NB4 (cell line): Measurements from ENCODE around the gene SHTN1.

Experiments used
- DNase-seq: peaks from one replicate; pipeline ENCODE4 v3.0.0; 2010; ENCODE audit warnings: low read depth
- H3K4me3 ChIP-seq: one replicate; pipeline ENCODE4 v1.5.1; 2011; ENCODE audit warnings: mild to moderate bottlenecking, low read depth, low read length, moderate library complexity
- MYC ChIP-seq: IDR thresholded peaks from 2 replicates; pipeline ENCODE4 v1.6.1; 2011; ENCODE audit warnings: low read depth, low read length
- POLR2A ChIP-seq: IDR thresholded peaks from 2 replicates; pipeline ENCODE4 v1.6.1; 2011; ENCODE audit warnings: mild to moderate bottlenecking; ENCODE audit not compliant: insufficient read length; ENCODE audit errors: extremely low read depth
- TF ChIP-seq, protein P1 (sequence below): IDR thresholded peaks from one replicate; pipeline ENCODE4 v1.5.1; 2012; ENCODE audit warnings: low read depth, low read length
- TF ChIP-seq, protein P2 (sequence below): IDR thresholded peaks from 2 replicates; pipeline ENCODE4 v1.6.1; 2011; ENCODE audit warnings: low read depth, low read length

Gene SHTN1

DNA sequence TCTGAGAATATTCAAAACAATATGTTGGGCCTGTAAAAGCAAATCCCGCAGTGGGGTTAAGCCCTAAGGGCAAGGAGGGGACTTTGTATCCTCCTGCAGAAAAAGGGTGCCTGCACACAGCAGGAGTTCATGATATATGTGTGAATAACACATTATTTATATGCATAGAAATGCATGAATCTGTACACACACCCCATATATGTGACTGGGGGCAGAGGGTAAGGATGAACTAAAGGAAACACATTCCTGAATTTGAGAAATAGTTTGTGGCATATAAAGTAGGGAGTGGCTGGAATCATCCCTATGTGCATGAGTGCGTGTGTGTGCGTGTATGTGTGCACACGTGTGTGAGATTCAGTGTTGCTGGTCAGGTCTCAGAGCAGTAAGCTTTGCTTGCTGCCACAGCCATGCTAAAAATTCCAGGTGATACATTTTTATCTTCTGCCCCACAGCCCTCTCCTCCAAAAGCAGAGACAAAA is 136.8 kb downstream of the SHTN1 start:
- no peak for TF ChIP-seq MYC
- TF ChIP-seq POLR2A, result no peak
- TF ChIP-seq, protein P1, sequence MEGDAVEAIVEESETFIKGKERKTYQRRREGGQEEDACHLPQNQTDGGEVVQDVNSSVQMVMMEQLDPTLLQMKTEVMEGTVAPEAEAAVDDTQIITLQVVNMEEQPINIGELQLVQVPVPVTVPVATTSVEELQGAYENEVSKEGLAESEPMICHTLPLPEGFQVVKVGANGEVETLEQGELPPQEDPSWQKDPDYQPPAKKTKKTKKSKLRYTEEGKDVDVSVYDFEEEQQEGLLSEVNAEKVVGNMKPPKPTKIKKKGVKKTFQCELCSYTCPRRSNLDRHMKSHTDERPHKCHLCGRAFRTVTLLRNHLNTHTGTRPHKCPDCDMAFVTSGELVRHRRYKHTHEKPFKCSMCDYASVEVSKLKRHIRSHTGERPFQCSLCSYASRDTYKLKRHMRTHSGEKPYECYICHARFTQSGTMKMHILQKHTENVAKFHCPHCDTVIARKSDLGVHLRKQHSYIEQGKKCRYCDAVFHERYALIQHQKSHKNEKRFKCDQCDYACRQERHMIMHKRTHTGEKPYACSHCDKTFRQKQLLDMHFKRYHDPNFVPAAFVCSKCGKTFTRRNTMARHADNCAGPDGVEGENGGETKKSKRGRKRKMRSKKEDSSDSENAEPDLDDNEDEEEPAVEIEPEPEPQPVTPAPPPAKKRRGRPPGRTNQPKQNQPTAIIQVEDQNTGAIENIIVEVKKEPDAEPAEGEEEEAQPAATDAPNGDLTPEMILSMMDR, result no peak
- TF ChIP-seq, protein P2, sequence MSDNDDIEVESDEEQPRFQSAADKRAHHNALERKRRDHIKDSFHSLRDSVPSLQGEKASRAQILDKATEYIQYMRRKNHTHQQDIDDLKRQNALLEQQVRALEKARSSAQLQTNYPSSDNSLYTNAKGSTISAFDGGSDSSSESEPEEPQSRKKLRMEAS, result no peak
- no peak for DNase-seq

DNA sequence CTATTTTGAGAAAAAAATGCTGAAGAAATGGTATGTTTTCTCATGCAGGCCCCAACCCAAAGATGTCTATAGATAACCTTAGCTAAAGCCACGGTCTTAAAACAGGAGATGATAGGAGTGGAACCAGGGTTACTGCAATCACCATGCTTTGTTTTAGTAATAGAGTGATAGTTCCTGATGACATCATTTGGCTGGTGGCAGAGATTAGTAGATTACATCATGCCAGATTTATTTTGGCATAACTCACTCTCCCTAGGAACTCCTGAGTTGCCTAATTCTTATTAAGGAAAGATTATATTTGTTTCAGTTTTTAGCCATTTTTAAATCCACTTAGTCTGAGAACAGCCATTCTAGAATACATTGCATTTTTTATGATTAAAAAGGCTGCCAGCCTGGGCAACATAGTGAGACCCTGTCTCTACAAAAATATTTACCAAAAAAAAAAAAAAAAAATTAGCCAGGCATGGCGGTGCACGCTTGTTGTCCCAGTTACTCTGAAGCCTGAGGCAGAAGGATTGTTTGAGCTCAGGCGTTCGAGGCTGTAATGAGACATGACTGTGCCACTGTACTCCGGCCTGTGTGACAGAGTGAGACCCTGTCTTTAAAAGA is 137.9 kb downstream of the SHTN1 start:
- TF ChIP-seq, protein P2, result no peak
- TF ChIP-seq MYC, result no peak
- TF ChIP-seq, protein P1, result no peak
- no peak for TF ChIP-seq POLR2A
- DNase-seq, result no peak
- H3K4me3 ChIP-seq, result no peak overlapping the region

More for the DNA sequence above, 136.8 kb downstream of the SHTN1 start:
- no peak overlapping the region for H3K4me3 ChIP-seq

DNA sequence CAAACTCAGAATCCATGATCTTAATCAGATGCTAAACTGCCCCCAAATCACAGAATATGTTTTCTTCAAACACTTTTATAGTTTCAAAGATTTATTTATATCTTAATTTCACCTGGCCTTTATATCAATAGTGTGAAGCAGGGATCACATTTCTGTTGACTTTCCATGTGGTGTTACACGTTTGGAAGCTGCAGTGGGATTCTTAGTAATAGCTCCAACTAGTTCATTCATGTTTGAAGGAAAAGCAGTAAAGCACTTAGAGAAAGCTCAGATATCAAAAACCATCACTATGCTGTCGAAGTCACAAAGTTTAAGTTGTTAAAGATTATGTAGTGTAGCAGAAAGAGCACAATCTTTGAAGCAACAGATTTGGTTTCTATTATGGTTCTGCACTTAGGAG is 138.9 kb downstream of the SHTN1 start:
- TF ChIP-seq MYC (no peak), POLR2A (no peak)
- TF ChIP-seq, protein P2, result no peak
- TF ChIP-seq, protein P1, result no peak
- no peak overlapping the region for H3K4me3 ChIP-seq
- no peak for DNase-seq

DNA sequence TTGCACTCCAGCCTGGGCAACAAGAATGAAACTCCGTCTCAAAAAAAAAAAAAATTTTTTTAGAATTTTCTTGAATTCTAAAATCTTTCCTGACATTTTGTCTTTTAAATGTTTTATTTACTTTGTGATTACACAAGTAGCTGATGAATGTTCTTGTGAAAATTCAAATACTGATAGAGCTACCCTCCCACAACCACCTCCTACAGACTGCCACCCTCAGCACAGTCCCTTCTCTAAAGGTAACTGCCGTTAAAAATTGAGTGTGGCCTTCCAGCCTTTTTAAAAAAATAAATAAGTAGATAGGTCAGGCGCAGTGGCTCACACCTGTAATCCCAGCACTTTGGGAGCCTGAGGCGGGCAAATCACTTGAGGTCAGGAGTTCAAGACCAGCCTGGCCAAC is 140.6 kb downstream of the SHTN1 start:
- TF ChIP-seq, protein P2, result no peak
- TF ChIP-seq, protein P1, result no peak
- TF ChIP-seq MYC (no peak), POLR2A (no peak)
- no peak for DNase-seq
- H3K4me3 ChIP-seq, result no peak overlapping the region

DNA sequence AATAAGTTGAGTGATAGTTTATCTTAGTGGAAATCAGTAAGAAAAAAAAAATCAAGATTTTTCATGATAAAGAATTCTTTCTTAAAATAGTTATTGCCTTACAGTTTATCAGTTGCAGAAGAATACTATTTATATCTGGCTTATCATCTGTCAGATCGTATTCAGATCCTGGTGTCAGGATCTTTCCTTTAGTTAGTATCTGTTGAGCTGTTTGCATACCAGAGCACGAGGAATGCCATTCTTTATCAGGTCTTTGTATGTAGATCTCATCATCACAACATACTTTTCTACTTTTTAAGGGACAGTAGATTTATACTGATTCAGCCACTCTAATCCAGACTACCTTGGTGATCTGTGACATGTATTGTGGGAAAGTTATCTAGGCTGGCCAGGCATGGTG is 143.2 kb downstream of the SHTN1 start:
- H3K4me3 ChIP-seq, result no peak overlapping the region
- TF ChIP-seq MYC (no peak), POLR2A (no peak)
- TF ChIP-seq, protein P1, result no peak
- TF ChIP-seq, protein P2, result no peak
- no peak for DNase-seq

DNA sequence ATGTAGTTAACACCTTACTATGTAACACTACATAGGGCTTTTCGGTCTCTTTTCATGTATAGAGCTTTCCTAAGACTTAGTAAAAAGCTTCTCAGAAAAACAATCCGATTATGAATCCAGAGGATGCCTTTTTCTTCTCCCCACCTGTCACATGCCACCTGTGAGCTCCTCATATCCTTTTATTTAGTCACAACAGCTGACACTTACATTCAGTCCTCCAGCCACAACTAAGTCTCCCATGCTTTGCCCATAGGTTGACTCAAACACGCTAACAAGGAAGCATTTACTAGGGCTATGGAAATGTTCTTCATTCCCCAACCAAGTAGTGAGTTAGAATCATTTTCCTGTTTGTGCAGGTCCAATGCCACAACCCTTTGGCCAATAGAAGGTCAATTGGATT is 147.8 kb downstream of the SHTN1 start:
- H3K4me3 ChIP-seq, result no peak overlapping the region
- TF ChIP-seq MYC, result no peak
- no peak for TF ChIP-seq POLR2A
- TF ChIP-seq, protein P1, result no peak
- TF ChIP-seq, protein P2, result no peak
- no peak for DNase-seq
